LHCN-M2 (cell line): ENCODE measurements around the gene PLCB2. TPM values are rescaled to one million over a fixed set of nuclear protein-coding genes. Genes with fewer than 3 reads are reported as not detected.

ENCODE experiments used
- DNase-seq: peaks from one replicate; pipeline ENCODE4 v3.0.0-alpha.2; 2012; ENCODE audit warnings: low read depth
- polyA plus RNA-seq: library from polyadenylated mRNA; unstranded; fragments of >200 nt; gene quantifications from one replicate; pipeline ENCODE4 v1.2.1, GENCODE V29; 2012; ENCODE audit warnings: missing spikeins
- total RNA-seq: library from RNA; depleted of rRNA; stranded (reverse); fragments of >200 nt; gene quantifications from 2 replicates; pipeline ENCODE4 v1.2.3, GENCODE V29; 2014; rRNA removed

Gene PLCB2
- total RNA-seq, result 0.75 and 1.9 TPM in 2 replicates
- polyA plus RNA-seq, result 0.50 TPM

- no peak for DNase-seq
These were observed at the start of gene PLCB2 for GRCh38 chr15:40307421-40308211. PLCB2 (minus strand) TSS chr15:40307935; CDS start chr15:40307672, 263 bp downstream.

GRCh38 chr15:40357246-40357645, 49.5 kb upstream of the PLCB2 start:
- DNase-seq, result no peak

GRCh38 chr15:40355976-40356585, 48.3 kb upstream of the PLCB2 start:
- DNase-seq, result no peak

GRCh38 chr15:40354408-40355171, 46.9 kb upstream of the PLCB2 start:
- DNase-seq, result peak; percentile 37

- DNase-seq, result no peak
These were observed 46.0 kb upstream of the PLCB2 start for GRCh38 chr15:40353697-40354096.

- DNase-seq, result no peak
These were observed 44.7 kb upstream of the PLCB2 start for GRCh38 chr15:40352281-40352901.

GRCh38 chr15:40349163-40349562, 41.4 kb upstream of the PLCB2 start:
- no peak for DNase-seq

GRCh38 chr15:40348474-40348870, 40.7 kb upstream of the PLCB2 start:
- no peak for DNase-seq

- no peak for DNase-seq
These were observed 40.1 kb upstream of the PLCB2 start for GRCh38 chr15:40347559-40348473.

- no peak for DNase-seq
These were observed 39.1 kb upstream of the PLCB2 start for GRCh38 chr15:40346579-40347558.

GRCh38 chr15:40345867-40346578, 38.3 kb upstream of the PLCB2 start:
- DNase-seq, result no peak

- no peak for DNase-seq
These were observed 37.6 kb upstream of the PLCB2 start for GRCh38 chr15:40345225-40345866.

GRCh38 chr15:40344631-40345120, 36.9 kb upstream of the PLCB2 start:
- peak; percentile 61 for DNase-seq

- no peak for DNase-seq
These were observed 36.5 kb upstream of the PLCB2 start for GRCh38 chr15:40344217-40344616.

GRCh38 chr15:40343512-40343911, 35.8 kb upstream of the PLCB2 start:
- peak; percentile 74 for DNase-seq

GRCh38 chr15:40342416-40343320, 34.9 kb upstream of the PLCB2 start:
- no peak for DNase-seq

GRCh38 chr15:40340740-40341400, 33.1 kb upstream of the PLCB2 start, which contains the start of gene CCDC9B:
CCDC9B (minus strand) TSS chr15:40340939; CDS start chr15:40340819, 120 bp downstream.
- peak; percentile 89 for DNase-seq
